Femur (tissue), 1 donor: ENCODE data around the gene UMODL1.

ENCODE experiments used
- DNase-seq: peaks from one replicate; pipeline ENCODE4 v3.0.0-alpha.2; 2017

UMODL1 gene

GRCh38 chr21:42137191-42137904 is 66.2 kb downstream of the UMODL1 start:
- no peak for DNase-seq

DNA sequence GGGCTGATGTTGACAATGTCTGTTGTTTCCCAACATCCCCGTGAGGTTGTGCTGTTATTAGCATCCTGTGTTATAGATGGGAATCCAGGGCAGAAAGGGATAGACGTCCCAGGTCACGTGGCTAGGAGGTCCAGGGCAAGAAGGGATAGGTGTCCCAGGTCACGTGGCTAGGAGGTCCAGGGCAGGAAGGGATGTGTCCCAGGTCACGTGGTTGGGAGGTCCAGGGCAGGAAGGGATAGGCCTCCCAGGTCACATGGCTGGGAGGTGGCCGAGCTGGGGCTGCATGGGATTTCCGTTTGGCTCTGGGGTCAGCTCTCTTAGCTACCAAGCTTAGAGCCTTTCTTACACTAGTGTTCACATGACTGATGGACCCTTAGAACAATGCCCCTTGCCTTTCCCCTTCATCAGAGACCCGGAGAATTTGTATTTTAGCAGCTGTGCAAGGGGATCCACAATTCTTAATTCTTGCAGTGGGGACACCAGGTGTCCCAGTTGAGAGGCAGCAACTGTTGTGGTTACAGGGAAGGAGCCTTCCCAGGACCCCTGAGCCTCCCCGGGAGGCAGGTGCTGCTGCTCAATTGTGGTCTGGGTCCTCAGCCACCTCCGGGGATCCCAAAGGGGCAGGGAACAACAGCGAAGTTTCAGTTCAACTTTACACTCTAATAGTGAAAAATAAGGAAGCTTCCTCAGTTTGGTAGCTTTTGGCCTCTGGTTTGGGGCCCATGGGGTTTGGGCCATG is 69.2 kb downstream of the UMODL1 start:
- DNase-seq: no peak

- DNase-seq: no peak
Observed at GRCh38 chr21:42141643-42142042, 70.5 kb downstream of the UMODL1 start.

GRCh38 chr21:42142141-42142540 is 71.0 kb downstream of the UMODL1 start:
- DNase-seq: no peak

GRCh38 chr21:42142627-42143026 is 71.5 kb downstream of the UMODL1 start:
- DNase-seq: no peak

DNA sequence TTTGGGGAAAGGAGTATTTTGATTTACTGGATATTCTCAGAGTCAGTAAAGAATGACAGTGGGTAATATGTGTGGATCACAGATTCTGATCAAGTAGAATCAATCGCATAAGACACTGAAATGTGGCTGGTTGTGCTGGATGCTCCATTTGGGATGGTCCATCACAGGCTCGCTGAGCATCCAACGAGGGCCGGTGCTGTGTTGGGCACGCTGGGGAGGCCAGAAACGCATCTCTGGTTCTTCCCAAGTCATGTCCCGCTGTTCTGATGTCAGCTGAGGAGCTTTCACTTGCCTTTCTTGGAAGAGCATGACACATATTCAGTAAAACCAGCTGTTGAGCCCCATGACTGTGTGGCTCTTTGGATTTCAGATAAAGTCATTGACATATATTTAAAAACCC is 72.0 kb downstream of the UMODL1 start:
- no peak for DNase-seq

DNA sequence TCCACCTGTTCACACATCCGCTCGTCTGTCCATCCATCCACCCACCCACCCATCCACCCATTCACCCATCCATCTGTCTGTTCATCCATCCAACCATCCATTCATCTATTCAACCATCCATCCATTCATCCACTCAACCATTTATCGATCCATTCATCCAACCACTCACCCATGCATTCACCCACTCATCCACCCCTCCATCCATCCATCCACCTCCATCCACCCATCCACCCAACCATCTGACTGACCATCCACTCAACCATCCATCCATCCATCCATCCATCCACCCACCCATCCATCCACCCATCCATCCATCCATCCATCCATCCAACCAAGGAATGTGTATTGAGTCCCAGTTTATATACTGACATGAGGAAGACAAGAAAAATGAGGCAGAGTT is 73.1 kb downstream of the UMODL1 start:
- DNase-seq: peak; percentile 1

DNA sequence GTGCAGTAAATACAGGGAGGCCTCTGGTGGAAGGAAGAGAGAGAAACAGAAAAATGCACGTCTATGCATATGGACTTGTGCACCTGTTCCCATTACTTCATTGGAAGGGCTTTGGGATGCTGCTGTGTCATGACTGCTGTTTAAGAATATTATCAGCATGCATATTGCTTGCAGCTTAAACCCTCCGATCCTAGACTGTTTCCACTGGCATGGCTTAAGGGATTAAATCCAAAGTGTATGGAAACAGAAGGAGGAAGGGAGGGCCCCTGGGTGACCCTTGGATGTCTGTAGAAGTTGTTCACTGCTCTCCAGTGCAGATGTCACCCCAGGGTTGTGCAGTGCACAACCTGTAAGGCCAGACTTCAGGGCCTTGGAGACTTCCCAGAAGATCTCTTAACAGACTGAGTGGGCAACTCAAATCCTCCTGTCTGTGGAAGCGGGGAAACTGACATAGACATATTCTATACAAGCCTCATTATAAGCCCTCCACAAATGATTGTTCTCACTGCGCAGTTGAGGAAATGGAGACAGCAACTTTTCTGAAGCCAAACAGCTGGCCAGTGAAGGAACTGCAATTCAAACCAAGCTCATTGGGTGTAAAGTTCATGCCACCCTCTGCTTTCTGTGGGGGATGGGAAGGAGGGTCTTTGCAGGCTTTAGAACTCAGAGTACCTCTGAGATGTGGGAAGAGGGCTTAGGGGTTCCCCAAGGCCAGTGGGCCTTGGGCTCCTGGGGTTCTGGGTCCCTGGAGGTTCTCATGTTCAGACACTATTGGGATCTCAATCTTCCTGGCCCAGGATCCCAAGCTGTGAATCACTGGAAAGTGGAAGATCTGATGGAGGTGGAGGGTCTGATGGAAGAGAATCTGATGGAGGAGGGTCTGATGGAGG is 73.8 kb downstream of the UMODL1 start:
- peak; percentile 13 for DNase-seq

- peak; percentile 80 for DNase-seq
Observed at GRCh38 chr21:42145569-42146272, 74.6 kb downstream of the UMODL1 start.

- peak; percentile 19 for DNase-seq
Observed at GRCh38 chr21:42146273-42146805, 75.2 kb downstream of the UMODL1 start.

DNA sequence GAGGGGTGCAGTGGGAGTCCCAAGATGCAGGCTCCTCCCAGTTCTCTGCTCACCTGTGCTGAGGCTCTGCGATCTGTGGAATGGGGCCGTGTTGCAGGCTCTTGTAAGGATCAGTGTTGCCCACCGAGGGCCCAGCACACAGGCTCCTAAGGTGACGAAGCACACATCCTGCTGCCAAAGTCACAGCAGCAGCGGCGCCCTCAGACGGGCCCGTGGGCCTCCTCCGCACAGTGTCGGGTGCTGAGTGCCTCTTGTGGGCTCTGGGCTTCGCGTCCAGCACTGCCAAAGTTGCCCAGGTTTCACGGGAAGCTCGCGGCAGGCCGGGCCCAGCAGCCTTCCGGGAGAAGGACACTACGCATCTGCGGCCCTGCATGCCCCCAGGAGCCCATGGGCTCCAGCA is 75.7 kb downstream of the UMODL1 start:
- no peak for DNase-seq

DNA sequence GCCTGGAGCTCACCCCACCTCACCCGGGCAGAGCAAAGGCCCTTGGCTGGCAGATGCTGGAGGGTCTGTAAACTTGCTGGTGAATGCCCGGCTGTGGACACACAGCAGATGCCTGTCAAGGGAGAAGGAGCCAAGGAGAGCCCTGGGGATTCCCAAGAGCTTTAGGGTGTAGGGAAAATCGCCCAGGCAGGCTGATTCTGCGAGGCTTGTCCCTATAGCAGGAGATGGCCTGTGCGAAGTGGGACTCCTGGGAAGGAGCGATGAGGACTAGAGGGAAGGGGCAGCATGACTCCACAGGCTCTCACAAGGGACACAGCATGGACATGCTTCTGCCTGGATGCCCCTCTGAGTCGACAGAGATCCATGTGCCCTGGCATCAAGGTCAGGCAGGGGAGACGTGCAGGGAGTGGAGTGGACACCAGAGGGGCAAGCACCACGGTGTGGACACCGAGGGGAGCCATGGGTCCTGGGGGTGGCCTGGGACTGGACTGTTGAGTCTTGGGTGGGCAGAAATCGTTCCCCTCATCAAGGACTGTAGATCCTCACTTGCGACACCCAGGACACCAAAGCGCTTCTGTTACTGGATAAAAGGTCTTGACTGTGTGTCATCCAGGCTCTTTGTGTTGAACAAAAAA is 76.4 kb downstream of the UMODL1 start:
- DNase-seq: no peak

DNA sequence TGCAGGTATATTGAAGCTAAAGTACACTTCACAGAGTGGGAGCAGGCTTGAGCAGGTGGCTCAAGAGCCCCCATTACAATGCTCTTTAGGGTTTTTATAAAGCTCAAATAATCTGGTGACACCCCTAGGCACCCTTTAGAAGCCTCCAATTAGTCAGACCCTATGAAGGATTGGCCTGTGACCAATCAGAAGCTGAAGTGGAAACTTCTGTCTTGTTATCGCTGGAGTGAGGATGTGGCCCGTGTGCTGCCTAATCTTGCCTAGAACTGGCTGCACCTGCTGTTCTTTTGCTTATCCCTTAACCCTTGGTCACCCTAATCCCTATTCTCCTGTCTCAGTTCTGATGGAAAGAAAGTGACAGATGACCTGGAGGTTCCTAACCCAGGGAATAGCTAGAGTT is 77.0 kb downstream of the UMODL1 start:
- no peak for DNase-seq

DNA sequence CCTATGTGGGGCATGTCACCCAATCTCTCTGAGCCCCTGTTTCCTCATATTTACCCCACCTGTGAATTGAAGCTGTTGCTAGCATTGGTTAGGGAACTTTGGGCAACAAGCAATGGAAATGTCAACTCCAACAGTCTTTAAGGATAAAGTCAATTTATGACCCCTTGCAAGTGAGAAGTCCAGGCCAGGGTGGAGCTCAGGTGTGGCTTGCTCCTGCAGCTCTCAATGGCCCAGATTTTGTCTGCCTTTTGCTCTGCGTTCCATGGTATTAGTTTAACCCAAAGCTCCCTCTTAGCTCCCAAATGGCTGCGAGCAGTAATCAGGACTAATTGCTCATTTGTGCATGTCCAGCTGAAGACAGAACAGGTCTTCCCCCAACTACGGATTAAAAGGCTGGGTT is 77.5 kb downstream of the UMODL1 start:
- DNase-seq: no peak

- no peak for DNase-seq
Observed at GRCh38 chr21:42149656-42150473, 78.7 kb downstream of the UMODL1 start.

DNA sequence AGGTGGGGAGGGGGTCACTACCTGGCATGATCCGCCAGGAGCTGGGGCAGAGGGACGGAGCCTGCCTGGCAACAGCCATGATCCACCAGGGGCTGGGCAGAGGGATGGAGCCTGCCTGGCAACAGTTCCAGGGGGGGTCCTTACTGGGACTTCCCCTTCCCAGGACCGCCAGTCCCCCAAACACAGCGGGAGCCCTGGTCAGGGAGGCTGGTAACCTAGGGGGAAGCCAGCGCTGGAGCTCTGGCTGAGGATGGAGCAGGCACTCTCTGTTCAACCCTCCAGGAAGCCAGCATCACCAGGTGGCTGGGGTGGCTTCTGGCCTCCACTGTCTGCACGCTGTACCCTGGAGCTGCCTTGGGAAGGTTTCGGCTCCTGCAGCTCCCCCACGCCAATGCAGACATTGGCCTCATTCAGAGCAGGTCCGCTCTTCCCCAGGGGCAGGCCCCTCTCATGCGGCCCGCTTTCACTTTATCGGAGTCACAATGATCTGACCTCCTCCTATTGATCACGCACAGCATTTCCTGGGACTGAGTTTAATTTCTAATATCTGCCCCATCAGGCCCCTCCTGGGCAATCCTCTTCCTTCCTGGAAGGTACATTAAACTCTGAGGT is 79.5 kb downstream of the UMODL1 start:
- DNase-seq: no peak

GRCh38 chr21:42151148-42151947 is 80.2 kb downstream of the UMODL1 start:
- DNase-seq: no peak

- DNase-seq: no peak
Observed at GRCh38 chr21:42151948-42152220, 80.8 kb downstream of the UMODL1 start.

GRCh38 chr21:42153046-42153686 is 82.0 kb downstream of the UMODL1 start:
- DNase-seq: no peak

- no peak for DNase-seq
Observed at GRCh38 chr21:42153746-42154145, 82.6 kb downstream of the UMODL1 start.
